ENCODE measurements around the gene EFCAB13. TPM values are rescaled to one million over a fixed set of nuclear protein-coding genes. Genes with fewer than 3 reads are reported as not detected.
"Not testable (repeated sequence)": the region's sequence is repeated elsewhere in the genome, so short reads cannot be mapped to it uniquely, and the experiment has no call there.

EFCAB13 gene
- total RNA-seq, 4 donors from 2014 or later, result 3.3 to 17.2 (median 6.2) TPM

DNA sequence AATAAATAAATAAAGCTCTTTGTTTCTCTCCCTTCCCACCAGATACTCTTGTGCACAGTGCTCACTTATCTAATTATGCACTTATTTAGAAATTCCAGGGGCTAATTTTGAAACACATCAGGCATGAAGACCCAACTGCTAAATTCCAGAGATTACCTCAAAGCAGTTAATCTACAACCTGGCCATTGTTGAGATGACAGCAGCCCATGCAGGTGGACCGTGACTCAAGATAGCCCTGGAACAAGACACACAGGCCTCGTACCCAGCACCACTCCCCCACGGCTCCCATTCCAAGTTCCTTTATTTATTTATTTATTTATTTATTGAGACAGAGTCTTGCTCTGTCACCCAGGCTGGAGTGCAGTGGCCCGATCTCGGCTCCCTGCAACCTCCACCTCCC lies 147.1 kb downstream of the EFCAB13 start:
- ATAC-seq (ENCODE audit: low FRiP score) (no peak), DNase-seq (ENCODE audit: low spot score) (no peak)
- TF ChIP-seq, protein P1, sequence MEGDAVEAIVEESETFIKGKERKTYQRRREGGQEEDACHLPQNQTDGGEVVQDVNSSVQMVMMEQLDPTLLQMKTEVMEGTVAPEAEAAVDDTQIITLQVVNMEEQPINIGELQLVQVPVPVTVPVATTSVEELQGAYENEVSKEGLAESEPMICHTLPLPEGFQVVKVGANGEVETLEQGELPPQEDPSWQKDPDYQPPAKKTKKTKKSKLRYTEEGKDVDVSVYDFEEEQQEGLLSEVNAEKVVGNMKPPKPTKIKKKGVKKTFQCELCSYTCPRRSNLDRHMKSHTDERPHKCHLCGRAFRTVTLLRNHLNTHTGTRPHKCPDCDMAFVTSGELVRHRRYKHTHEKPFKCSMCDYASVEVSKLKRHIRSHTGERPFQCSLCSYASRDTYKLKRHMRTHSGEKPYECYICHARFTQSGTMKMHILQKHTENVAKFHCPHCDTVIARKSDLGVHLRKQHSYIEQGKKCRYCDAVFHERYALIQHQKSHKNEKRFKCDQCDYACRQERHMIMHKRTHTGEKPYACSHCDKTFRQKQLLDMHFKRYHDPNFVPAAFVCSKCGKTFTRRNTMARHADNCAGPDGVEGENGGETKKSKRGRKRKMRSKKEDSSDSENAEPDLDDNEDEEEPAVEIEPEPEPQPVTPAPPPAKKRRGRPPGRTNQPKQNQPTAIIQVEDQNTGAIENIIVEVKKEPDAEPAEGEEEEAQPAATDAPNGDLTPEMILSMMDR (IDR thresholded peaks at IDR 0.05), result no peak

DNA sequence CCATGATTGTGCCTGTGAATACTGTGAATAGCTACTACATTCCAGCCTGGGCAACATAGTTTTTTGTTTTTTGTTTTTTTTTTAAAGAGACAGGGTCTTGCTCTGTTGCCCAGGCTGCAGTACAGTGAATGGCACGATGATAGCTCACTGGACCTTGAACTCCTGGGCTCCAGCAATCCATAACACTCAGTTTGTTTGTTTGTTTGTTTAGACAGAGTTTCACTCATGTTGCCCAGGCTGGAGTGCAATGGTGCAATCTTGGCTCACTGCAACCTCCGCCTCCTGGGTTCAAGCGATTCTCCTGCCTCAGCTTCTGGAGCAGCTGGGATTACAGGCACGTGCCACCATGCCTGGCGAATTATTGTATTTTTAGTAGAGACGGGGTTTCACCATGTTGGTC lies 148.3 kb downstream of the EFCAB13 start:
- not testable (repeated sequence) for DNase-seq (ENCODE audit: low spot score); ATAC-seq (ENCODE audit: low FRiP score)

Other genes with a start within 250 kb of the EFCAB13 start
- 10 to 100 TPM; 66.1 to 95.8 (median 76.2) TPM for gene CDC27, start 134.7 kb upstream of the EFCAB13 start, total RNA-seq
- gene MYL4, start 114.6 kb upstream of the EFCAB13 start, total RNA-seq, result 1 to 10 TPM in 1 of 4 donors, under 1 TPM in 1, not detected in 2; 0.46 to 2.5 TPM
- gene ITGB3, start 70.1 kb upstream of the EFCAB13 start, total RNA-seq, result 10 to 100 TPM; 12.1 to 72.9 (median 17.5) TPM
- 100 to 1,000 TPM in 2 of 4 donors, 10 to 100 TPM in 2; 95.8 to 114 (median 102) TPM for gene NPEPPS, start 207.2 kb downstream of the EFCAB13 start, total RNA-seq

Measured in omental fat pad (tissue), 4 donors.